HCT116 (cell line): Measurements from ENCODE around the gene BIRC6. TPM values are rescaled to one million over a fixed set of nuclear protein-coding genes. Genes with fewer than 3 reads are reported as not detected.
"Not testable (repeated sequence)": the region's sequence is repeated elsewhere in the genome, so short reads cannot be mapped to it uniquely, and the experiment has no call there.

ENCODE experiments used
- ATAC-seq: fragments of 200-7000 bp; cut with Tn5 transposase; 2 replicates; pipeline ENCODE4 v1.9.1; 2020; ENCODE audit warnings: mild to moderate bottlenecking, moderate library complexity
- BruUV-seq: library from RNA; stranded (reverse); fragments of 400-500 nt; replicated peaks from 2 replicates; lab custom pipeline; 2021; lab: Mats Ljungman, UMichigan
- CTCF ChIA-PET: fragments of 300-600 bp; sonication (Branson Sonifier 250); formaldehyde crosslinking; loops from one replicate; lab custom pipeline; 2021; ENCODE audit warnings: antibody characterized with exemption; lab: Charles Lee
- POLR2A ChIA-PET: fragments of 300-600, 350-600 bp; sonication (Branson Sonifier 250); formaldehyde crosslinking; loops from one replicate; lab custom pipeline; 2021; ENCODE audit warnings: antibody characterized with exemption; lab: Charles Lee
- RAD21 ChIA-PET, 2 experiments: fragments of 300-600 bp; sonication (Branson Sonifier 250); formaldehyde crosslinking; loops; one replicate each; lab custom pipeline; 2023; ENCODE audit warnings: low total read pairs in 2 of 2; ENCODE audit not compliant: uncharacterized antibody in 2 of 2, unreplicated experiment in 2 of 2, low non-redundant PET in 1 of 2; lab: Charles Lee
- DNase-seq: peaks from one replicate; pipeline ENCODE4 v3.0.0-alpha.2; 2010; ENCODE audit warnings: low read depth, low spot score
- H2AFZ ChIP-seq: fragments of 200-600 bp; shearing (Covaris generic), sonication (generic); 2 replicates; pipeline ENCODE4 v1.6.1; 2017; ENCODE audit warnings: low read depth, mixed run types, mixed read lengths, antibody characterized with exemption, low read length; ENCODE audit not compliant: poor library complexity, severe bottlenecking
- H3K27ac ChIP-seq: 2 replicates; pipeline ENCODE4 v1.5.1; 2012; ENCODE audit warnings: low read depth, low read length
- H3K27me3 ChIP-seq: fragments of 200-600 bp; sonication (generic); 2 replicates; pipeline ENCODE4 v1.6.1; 2016; ENCODE audit warnings: mixed run types, low read length, mixed read lengths; ENCODE audit not compliant: insufficient read depth
- H3K36me3 ChIP-seq, 2 experiments: fragments of 200-500 bp in 1 of 2; fragments of 200-600 bp in 1 of 2; sonication (Bioruptor generic) in 1 of 2; sonication (generic) in 1 of 2; 2 replicates each; pipeline versions ENCODE4 v1.5.1 to v1.6.1; 2014 to 2016; ENCODE audit warnings: low read length in 2 of 2, inconsistent platforms in 1 of 2, mixed read lengths in 1 of 2, mixed run types in 1 of 2; ENCODE audit not compliant: insufficient read depth in 2 of 2, control insufficient read depth in 1 of 2
- H3K4me1 ChIP-seq, 2 experiments: fragments of 200-600 bp in 1 of 2; sonication (generic) in 1 of 2; 2 replicates each; pipeline versions ENCODE4 v1.5.1 to v1.6.1; 2012 to 2017; ENCODE audit warnings: low read length in 2 of 2, inconsistent platforms in 1 of 2, mild to moderate bottlenecking in 1 of 2, mixed read lengths in 1 of 2, mixed run types in 1 of 2, moderate library complexity in 1 of 2; ENCODE audit not compliant: insufficient read depth in 2 of 2, control insufficient read depth in 1 of 2
- H3K4me2 ChIP-seq: fragments of 200-600 bp; sonication (generic); 2 replicates; pipeline ENCODE4 v1.6.1; 2017; ENCODE audit warnings: mixed run types, low read length, mixed read lengths
- H3K4me3 ChIP-seq, 2 experiments: fragments of 200-600 bp in 1 of 2; sonication (generic) in 1 of 2; replicated peaks in 1 of 2; 2 replicates each; pipeline ENCODE4 v1.5.1; 2011 to 2016; ENCODE audit warnings: low read length in 2 of 2, control low read depth in 1 of 2, low read depth in 1 of 2, mild to moderate bottlenecking in 1 of 2, mixed read lengths in 1 of 2, mixed run types in 1 of 2
- H3K79me2 ChIP-seq: fragments of 200-600 bp; sonication (generic); 2 replicates; pipeline ENCODE4 v1.6.1; 2017; ENCODE audit warnings: mild to moderate bottlenecking, mixed run types, low read length, moderate library complexity, mixed read lengths; ENCODE audit not compliant: insufficient read depth
- H3K9ac ChIP-seq: fragments of 200-600 bp; sonication (generic); 2 replicates; pipeline ENCODE4 v1.6.1; 2016; ENCODE audit warnings: low read length, mixed read lengths
- H3K9me2 ChIP-seq: fragments of 200-600 bp; sonication (generic), shearing (Covaris generic); 2 replicates; pipeline ENCODE4 v1.6.1; 2017; ENCODE audit warnings: mixed run types, mild to moderate bottlenecking, moderate library complexity; ENCODE audit not compliant: insufficient read depth
- H3K9me3 ChIP-seq, 2 experiments: fragments of 200-500 bp in 1 of 2; fragments of 200-600 bp in 1 of 2; sonication (Bioruptor generic) in 1 of 2; sonication (generic) in 1 of 2; 2 replicates each; pipeline ENCODE4 v1.6.1; 2014 to 2017; ENCODE audit warnings: low read length in 2 of 2, mixed read lengths in 2 of 2, inconsistent platforms in 1 of 2, low read depth in 1 of 2, mild to moderate bottlenecking in 1 of 2, mixed run types in 1 of 2, moderate library complexity in 1 of 2; ENCODE audit not compliant: control insufficient read depth in 1 of 2, insufficient read depth in 1 of 2
- H4K20me1 ChIP-seq: fragments of 200-600 bp; sonication (generic), shearing (Covaris generic); 2 replicates; pipeline ENCODE4 v1.6.1; 2017; ENCODE audit warnings: mixed run types, mild to moderate bottlenecking, moderate library complexity; ENCODE audit not compliant: insufficient read depth
- ATF3 ChIP-seq: IDR thresholded peaks from 2 replicates; pipeline ENCODE4 v1.6.1; 2012
- CBX3 ChIP-seq: IDR thresholded peaks from 2 replicates; pipeline ENCODE4 v1.6.1; 2012; ENCODE audit warnings: low read depth
- CEBPB ChIP-seq: IDR thresholded peaks from 2 replicates; pipeline ENCODE4 v1.6.1; 2012; ENCODE audit warnings: low read depth
- ELF1 ChIP-seq: IDR thresholded peaks from 2 replicates; pipeline ENCODE4 v1.6.1; 2012; ENCODE audit warnings: low read depth, borderline replicate concordance
- EZH2 ChIP-seq: fragments of 200-600 bp; sonication (generic); IDR thresholded peaks from 2 replicates; pipeline ENCODE4 v1.6.1; 2017; ENCODE audit warnings: antibody characterized with exemption, mixed run types
- EZH2phosphoT487 ChIP-seq: fragments of 200-600 bp; IDR thresholded peaks from 2 replicates; pipeline ENCODE4 v1.6.1; 2018; ENCODE audit warnings: antibody characterized with exemption, borderline replicate concordance
- JUND ChIP-seq: IDR thresholded peaks from 2 replicates; pipeline ENCODE4 v1.6.1; 2012
- POLR2A ChIP-seq: IDR thresholded peaks from 2 replicates; pipeline ENCODE4 v1.7.0; 2011; ENCODE audit warnings: borderline replicate concordance; ENCODE audit not compliant: insufficient read depth, insufficient read length; ENCODE audit errors: extremely low read depth
- POLR2AphosphoS5 ChIP-seq: IDR thresholded peaks from 2 replicates; pipeline ENCODE4 v1.6.1; 2011; ENCODE audit warnings: mild to moderate bottlenecking, low read depth, low read length, moderate library complexity
- SIN3A ChIP-seq: IDR thresholded peaks from 2 replicates; pipeline ENCODE4 v1.6.1; 2012; ENCODE audit warnings: low read depth
- SP1 ChIP-seq: IDR thresholded peaks from 2 replicates; pipeline ENCODE4 v1.6.1; 2012; ENCODE audit warnings: low read depth
- SRF ChIP-seq: IDR thresholded peaks from 2 replicates; pipeline ENCODE4 v1.6.1; 2012; ENCODE audit warnings: low read depth
- ZFX ChIP-seq: fragments of 450-650 bp; IDR thresholded peaks from 2 replicates; pipeline ENCODE4 v1.6.1; 2017
- intact Hi-C: fragments of 100-400 bp; cut with micrococcal nuclease; formaldehyde crosslinking; loops from 2 replicates; pipeline ENCODE4 v1.10.0; 2022
- total RNA-seq: library from RNA; stranded (reverse); gene quantifications from one replicate; pipeline ENCODE4 v1.2.1, GENCODE V29; 2021; ENCODE audit not compliant: unreplicated experiment

BIRC6 gene
- total RNA-seq, 1 experiment from 2014 or later: 60.7 TPM

GRCh38 chr2:32360416-32360815 lies 3.6 kb downstream of the BIRC6 start:
- Histone ChIP-seq H3K4me3 (no peak overlapping the region), H4K20me1 (peaks cover 10% of the 10 kb centered on the region; the same call in 1 of the 2 replicates), H3K9ac (no peak overlapping the region), H3K27me3 (no peaks in the 10 kb centered on the region), H3K36me3 (peaks cover 2 to 11% of the 10 kb centered on the region in 2 experiments; a peak in 1 of 4 replicates), H3K4me1 (peaks cover 8 to 19% of the 10 kb centered on the region in 2 experiments; a peak in 3 of 4 replicates), H3K79me2 (peaks cover 81% of the 10 kb centered on the region), H3K9me2 (no peaks in the 10 kb centered on the region), H2AFZ (no peak overlapping the region), H3K4me2 (no peak overlapping the region), H3K27ac (no peak overlapping the region), H3K9me3 (no peaks in the 10 kb centered on the region)
- ChIA-PET POLR2A (no interaction called here), RAD21 (interaction anchor here in 1 of 2 experiments (0.6 kb wide), 1 partner anchor 592 kb away, joined by 4 read pairs; no protein-coding TSS in a partner anchor), CTCF (no interaction called here)
- DNase-seq (no peak), ATAC-seq (no peak)
- TF ChIP-seq SIN3A (no peak), POLR2A (no peak), ZFX (no peak), POLR2AphosphoS5 (no peak), ATF3 (no peak), SRF (no peak), EZH2phosphoT487 (no peak), CEBPB (no peak), SP1 (no peak), JUND (no peak), EZH2 (no peak), ELF1 (no peak), CBX3 (no peak)
- intact Hi-C loops: no loop called here
- no TSS peak for BruUV-seq

GRCh38 chr2:32362997-32363396 lies 6.2 kb downstream of the BIRC6 start:
- peaks cover 2 to 11% of the 10 kb centered on the region in 2 experiments; a peak in 1 of 4 replicates for H3K36me3 ChIP-seq
- H3K9me3 ChIP-seq, BruUV-seq, H3K9me2 ChIP-seq, RAD21 ChIA-PET, H3K4me2 ChIP-seq, POLR2A ChIA-PET, H3K27me3 ChIP-seq, H3K9ac ChIP-seq, DNase-seq, H3K4me3 ChIP-seq, CTCF ChIA-PET, H3K27ac ChIP-seq, ATAC-seq, intact Hi-C loops, H2AFZ ChIP-seq: not testable (repeated sequence)
- peaks cover 8 to 14% of the 10 kb centered on the region in 2 experiments; a peak in 3 of 4 replicates for H3K4me1 ChIP-seq
- peaks cover 100% of the 10 kb centered on the region for H3K79me2 ChIP-seq
- peaks cover 10% of the 10 kb centered on the region; the same call in 1 of the 2 replicates for H4K20me1 ChIP-seq
